ENCODE results near the gene RBPMS2.
"Not testable (repeated sequence)": the region's sequence is repeated elsewhere in the genome, so short reads cannot be mapped to it uniquely, and the experiment has no call there.

The RBPMS2 gene

GRCh38 chr15:64775551-64776401 is at the start of gene RBPMS2:
Gene RBPMS2, minus strand, starts transcription at chr15:64775589. Its CDS starts 270 bp downstream, at chr15:64775319.
- Histone ChIP-seq H3K4me2 (ENCODE audit: low read length) (peak within 1 kb of the TSS; percentile 42), H3K27ac (ENCODE audit: low read length) (no peak within 1 kb of the TSS), H3K79me2 (ENCODE audit: low read length) (no peaks in the 10 kb centered on the region)

GRCh38 chr15:64824929-64825430 is 49.6 kb upstream of the RBPMS2 start:
- Histone ChIP-seq H3K4me3 (ENCODE audit: low read length) (peak overlapping the region; percentile 88), H3K36me3 (replicated peaks; ENCODE audit: low read depth, low read length) (peaks cover 30% of the 10 kb centered on the region), H3K9me3 (ENCODE audit: insufficient read depth, low read length) (no peaks in the 10 kb centered on the region), H2AFZ (ENCODE audit: low read depth, low read length) (0 out of 2 replicates have a peak overlapping the region, but pooled peaks have one; percentile 24), H3K9ac (ENCODE audit: low read length) (peak overlapping the region; percentile 90), H3K4me1 (ENCODE audit: low read length) (peaks cover 24% of the 10 kb centered on the region), H3K27me3 (ENCODE audit: low read depth, low read length) (no peaks in the 10 kb centered on the region), H3K4me2 (ENCODE audit: low read length) (peak overlapping the region; percentile 77), H3K79me2 (ENCODE audit: low read length) (peaks cover 35% of the 10 kb centered on the region), H4K20me1 (ENCODE audit: insufficient read depth, low read length) (no peaks in the 10 kb centered on the region), H3K27ac (ENCODE audit: low read length) (peak overlapping the region; percentile 86)
- TF ChIP-seq EZH2phosphoT487 (IDR thresholded peaks at IDR 0.05; ENCODE audit: low read depth) (no peak), CTCF (IDR thresholded peaks at IDR 0.05; ENCODE audit: low read depth, low read length) (no peak)

More at GRCh38 chr15:64775551-64776401, at the start of gene RBPMS2:
- H2AFZ ChIP-seq (ENCODE audit: low read depth, low read length), result no peak within 1 kb of the TSS
- no peaks in the 10 kb centered on the region for H3K9me3 ChIP-seq (ENCODE audit: insufficient read depth, low read length)
- TF ChIP-seq EZH2phosphoT487 (IDR thresholded peaks at IDR 0.05; ENCODE audit: low read depth) (no peak), CTCF (IDR thresholded peaks at IDR 0.05; ENCODE audit: low read depth, low read length) (no peak)
- no peaks in the 10 kb centered on the region for H3K4me1 ChIP-seq (ENCODE audit: low read length)
- H3K9ac ChIP-seq (ENCODE audit: low read length), result peak within 1 kb of the TSS; percentile 23; the same call in 1 of the 2 replicates
- H3K4me3 ChIP-seq (ENCODE audit: low read length), result peak within 1 kb of the TSS; percentile 69
- H3K36me3 ChIP-seq (replicated peaks; ENCODE audit: low read depth, low read length), result no peaks in the 10 kb centered on the region
- H4K20me1 ChIP-seq (ENCODE audit: insufficient read depth, low read length), result no peaks in the 10 kb centered on the region
- H3K27me3 ChIP-seq (ENCODE audit: low read depth, low read length), result no peaks in the 10 kb centered on the region

- Histone ChIP-seq H3K9me3 (ENCODE audit: insufficient read depth, low read length) (no peaks in the 10 kb centered on the region), H3K79me2 (ENCODE audit: low read length) (no peaks in the 10 kb centered on the region), H3K4me2 (ENCODE audit: low read length) (no peak overlapping the region), H3K36me3 (replicated peaks; ENCODE audit: low read depth, low read length) (peaks cover 53% of the 10 kb centered on the region), H3K27me3 (ENCODE audit: low read depth, low read length) (no peaks in the 10 kb centered on the region), H4K20me1 (ENCODE audit: insufficient read depth, low read length) (peaks cover 3% of the 10 kb centered on the region; the same call in 1 of the 2 replicates), H3K9ac (ENCODE audit: low read length) (no peak overlapping the region), H2AFZ (ENCODE audit: low read depth, low read length) (no peak overlapping the region), H3K4me1 (ENCODE audit: low read length) (peaks cover 6% of the 10 kb centered on the region), H3K27ac (ENCODE audit: low read length) (no peak overlapping the region), H3K4me3 (ENCODE audit: low read length) (no peak overlapping the region)
- no peak for TF ChIP-seq EZH2phosphoT487 (IDR thresholded peaks at IDR 0.05; ENCODE audit: low read depth)
- TF ChIP-seq CTCF (IDR thresholded peaks at IDR 0.05; ENCODE audit: low read depth, low read length), result no peak
These were observed 41.1 kb upstream of the RBPMS2 start for GRCh38 chr15:64816452-64816851.

- not testable (repeated sequence) for H3K4me3 ChIP-seq (ENCODE audit: low read length); H3K4me1 ChIP-seq (ENCODE audit: low read length); H3K9ac ChIP-seq (ENCODE audit: low read length); H3K9me3 ChIP-seq (ENCODE audit: insufficient read depth, low read length); H2AFZ ChIP-seq (ENCODE audit: low read depth, low read length); H3K79me2 ChIP-seq (ENCODE audit: low read length); H3K27ac ChIP-seq (ENCODE audit: low read length); H3K27me3 ChIP-seq (ENCODE audit: low read depth, low read length); H3K4me2 ChIP-seq (ENCODE audit: low read length); H4K20me1 ChIP-seq (ENCODE audit: insufficient read depth, low read length)
- H3K36me3 ChIP-seq (replicated peaks; ENCODE audit: low read depth, low read length), result peaks cover 42% of the 10 kb centered on the region
These were observed 39.6 kb upstream of the RBPMS2 start for GRCh38 chr15:64814965-64815364.

- not testable (repeated sequence) for H3K9ac ChIP-seq (ENCODE audit: low read length); H3K4me3 ChIP-seq (ENCODE audit: low read length); H3K27me3 ChIP-seq (ENCODE audit: low read depth, low read length); H3K79me2 ChIP-seq (ENCODE audit: low read length); H3K9me3 ChIP-seq (ENCODE audit: insufficient read depth, low read length); H4K20me1 ChIP-seq (ENCODE audit: insufficient read depth, low read length); H2AFZ ChIP-seq (ENCODE audit: low read depth, low read length); H3K27ac ChIP-seq (ENCODE audit: low read length); H3K4me2 ChIP-seq (ENCODE audit: low read length)
- Histone ChIP-seq H3K4me1 (ENCODE audit: low read length) (peaks cover 11% of the 10 kb centered on the region), H3K36me3 (replicated peaks; ENCODE audit: low read depth, low read length) (peaks cover 36% of the 10 kb centered on the region)
These were observed 38.9 kb upstream of the RBPMS2 start for GRCh38 chr15:64814283-64814682.

Data from OCI-LY3 (cell line).